Endothelial cell of umbilical vein (primary cell): Measurements from ENCODE around the gene SFMBT2. TPM values are rescaled to one million over a fixed set of nuclear protein-coding genes. Genes with fewer than 3 reads are reported as not detected.

ENCODE experiments used
- BruUV-seq: library from RNA; stranded (reverse); fragments of 400-500 nt; replicated peaks from 2 replicates; lab custom pipeline; 2021; lab: Mats Ljungman, UMichigan
- CTCF ChIA-PET: fragments of 300-600, 350-600 bp; sonication (Branson Sonifier 250); formaldehyde crosslinking; loops from one replicate; lab custom pipeline; 2021; ENCODE audit warnings: antibody characterized with exemption, inconsistent platforms; lab: Charles Lee
- POLR2A ChIA-PET: fragments of 300-600, 350-600 bp; sonication (Branson Sonifier 250); formaldehyde crosslinking; loops from one replicate; lab custom pipeline; 2021; ENCODE audit warnings: antibody characterized with exemption, inconsistent platforms; lab: Charles Lee
- DNase-seq: peaks from one replicate; pipeline ENCODE4 v3.0.0-alpha.2; 2011; ENCODE audit warnings: low read depth, low spot score
- FAIRE-seq: peaks from 2 replicates; lab custom pipeline; 2011; peaks lifted over from hg19 to GRCh38; lab: Jason Lieb, UNC
- H2AFZ ChIP-seq: 2 replicates; pipeline ENCODE4 v1.6.0; 2012; ENCODE audit warnings: low read depth, low read length, control low read depth, inconsistent platforms
- H3K27ac ChIP-seq: 2 replicates; pipeline ENCODE4 v1.5.1; 2011; ENCODE audit warnings: low read depth, mild to moderate bottlenecking, control low read depth, low read length, moderate library complexity; ENCODE audit not compliant: insufficient read depth
- H3K27me3 ChIP-seq, 2 experiments: 2 replicates each; pipeline versions ENCODE4 v1.6.0 to v1.6.1; 2011; ENCODE audit warnings: low read length in 2 of 2, mixed read lengths in 1 of 2; ENCODE audit not compliant: control insufficient read depth in 2 of 2, insufficient read depth in 2 of 2
- H3K36me3 ChIP-seq, 2 experiments: 2 replicates in 1 of 2; 3 replicates in 1 of 2; pipeline ENCODE4 v1.5.1; 2011; ENCODE audit warnings: low read length in 2 of 2, mild to moderate bottlenecking in 1 of 2, moderate library complexity in 1 of 2; ENCODE audit not compliant: control insufficient read depth in 2 of 2, insufficient read depth in 2 of 2; ENCODE audit errors: extremely low read depth in 1 of 2
- H3K4me1 ChIP-seq: 3 replicates; pipeline ENCODE4 v1.5.1; 2011; ENCODE audit warnings: mild to moderate bottlenecking, low read length; ENCODE audit not compliant: control insufficient read depth, insufficient read depth; ENCODE audit errors: extremely low read depth
- H3K4me2 ChIP-seq: 2 replicates; pipeline ENCODE4 v1.6.1; 2011; ENCODE audit warnings: low read length, control low read depth, mixed read lengths; ENCODE audit not compliant: insufficient read depth
- H3K4me3 ChIP-seq, 3 experiments: fragments of 200-600 bp in 1 of 3; sonication (generic), shearing (Covaris generic) in 1 of 3; replicated peaks in 1 of 3; 2 replicates each; pipeline ENCODE4 v1.5.1; 2011 to 2016; ENCODE audit warnings: control low read depth in 3 of 3, low read length in 3 of 3, mild to moderate bottlenecking in 2 of 3, inconsistent platforms in 1 of 3, low read depth in 1 of 3, moderate library complexity in 1 of 3; ENCODE audit not compliant: insufficient read depth in 1 of 3
- H3K79me2 ChIP-seq: 2 replicates; pipeline ENCODE4 v1.6.0; 2012; ENCODE audit warnings: low read length, inconsistent platforms; ENCODE audit not compliant: control insufficient read depth, insufficient read depth
- H3K9ac ChIP-seq: replicated peaks from 2 replicates; pipeline ENCODE3; 2011; ENCODE audit warnings: low read length, control low read depth; ENCODE audit not compliant: insufficient read depth; ENCODE audit errors: extremely low read depth
- H3K9me1 ChIP-seq: replicated peaks from 3 replicates; pipeline ENCODE4 v1.6.0; 2011; ENCODE audit warnings: mild to moderate bottlenecking, low read length; ENCODE audit not compliant: control insufficient read depth, insufficient read depth; ENCODE audit errors: extremely low read depth
- H3K9me3 ChIP-seq: replicated peaks from 2 replicates; pipeline ENCODE4 v1.5.1; 2012; ENCODE audit warnings: low read length, inconsistent platforms; ENCODE audit not compliant: control insufficient read depth, insufficient read depth
- H4K20me1 ChIP-seq: replicated peaks from 2 replicates; pipeline ENCODE3; 2011; ENCODE audit warnings: mild to moderate bottlenecking, low read length; ENCODE audit not compliant: control insufficient read depth, insufficient read depth; ENCODE audit errors: extremely low read depth
- EZH2 ChIP-seq: IDR thresholded peaks from 2 replicates; pipeline ENCODE4 v1.6.1; 2012; ENCODE audit warnings: borderline replicate concordance, low read depth, mild to moderate bottlenecking, moderate library complexity, low read length, inconsistent platforms; ENCODE audit not compliant: severe bottlenecking
- FOS ChIP-seq: IDR thresholded peaks from 2 replicates; pipeline ENCODE4 v1.6.1; 2011; ENCODE audit warnings: mild to moderate bottlenecking, low read length, moderate library complexity, borderline replicate concordance; ENCODE audit not compliant: insufficient read depth
- GATA2 ChIP-seq: IDR thresholded peaks from 2 replicates; pipeline ENCODE4 v1.7.0; 2011; ENCODE audit warnings: low read depth, mild to moderate bottlenecking, moderate library complexity, mixed read lengths, low read length; ENCODE audit not compliant: insufficient read length, insufficient read depth
- JUN ChIP-seq: IDR thresholded peaks from 2 replicates; pipeline ENCODE4 v1.6.1; 2011; ENCODE audit warnings: borderline replicate concordance, low read depth; ENCODE audit not compliant: insufficient read length, insufficient read depth
- MYC ChIP-seq: IDR thresholded peaks from one replicate; pipeline ENCODE4 v1.6.1; 2011; ENCODE audit warnings: mild to moderate bottlenecking, low read depth, low read length
- POLR2A ChIP-seq: IDR thresholded peaks from 2 replicates; pipeline ENCODE4 v1.6.1; 2012; ENCODE audit warnings: low read depth, mild to moderate bottlenecking, control low read depth, low read length
- POLR2AphosphoS5 ChIP-seq: IDR thresholded peaks from 2 replicates; pipeline ENCODE4 v1.6.1; 2012; ENCODE audit warnings: low read depth, mild to moderate bottlenecking, control low read depth, low read length, moderate library complexity; ENCODE audit not compliant: insufficient read depth
- dilution Hi-C: fragments of 300-500 bp; cut with MboI; formaldehyde crosslinking; loops from one replicate; pipeline ENCODE4 v1.15.0; 2019; ENCODE audit warnings: low sequenced_read_pairs; ENCODE audit not compliant: extremely low pct_ligation_motif_present
- intact Hi-C: fragments of 100-400 bp; cut with micrococcal nuclease; formaldehyde crosslinking; loops from one replicate; pipeline ENCODE4 v1.10.0; 2022
- polyA plus RNA-seq, 4 experiments: library from polyadenylated mRNA; depleted of rRNA in 3 of 4; stranded (reverse) in 3 of 4; unstranded in 1 of 4; fragments of >200 nt; gene quantifications; 2 replicates each; pipeline versions ENCODE4 v1.2.1 to v1.2.3, GENCODE V29; 2011 to 2012; ENCODE audit warnings: missing spikeins in 1 of 4
- total RNA-seq: library from RNA; stranded (reverse); gene quantifications from 2 replicates; pipeline ENCODE4 v1.2.3, GENCODE V29; 2021
- TF ChIP-seq, protein P1 (sequence below): IDR thresholded peaks from 2 replicates; pipeline ENCODE4 v1.6.1; 2011; ENCODE audit not compliant: insufficient read depth, insufficient read length
- TF ChIP-seq, protein P2 (sequence below), 2 donors: IDR thresholded peaks; 1 replicate in 1 of 2; 2 replicates in 1 of 2; pipeline ENCODE4 v1.5.1; 2011; ENCODE audit warnings: low read length in 2 of 2, mild to moderate bottlenecking in 2 of 2, moderate library complexity in 2 of 2, control low read depth in 1 of 2, inconsistent platforms in 1 of 2, low read depth in 1 of 2; ENCODE audit not compliant: insufficient read depth in 1 of 2; ENCODE audit errors: extremely low read depth in 1 of 2

Gene SFMBT2
- total and polyA plus RNA-seq, 2 donors (not counting 3 experiments of a cell fraction or from before 2014, with no cell fraction given) = 0.14 to 0.64 TPM

DNA sequence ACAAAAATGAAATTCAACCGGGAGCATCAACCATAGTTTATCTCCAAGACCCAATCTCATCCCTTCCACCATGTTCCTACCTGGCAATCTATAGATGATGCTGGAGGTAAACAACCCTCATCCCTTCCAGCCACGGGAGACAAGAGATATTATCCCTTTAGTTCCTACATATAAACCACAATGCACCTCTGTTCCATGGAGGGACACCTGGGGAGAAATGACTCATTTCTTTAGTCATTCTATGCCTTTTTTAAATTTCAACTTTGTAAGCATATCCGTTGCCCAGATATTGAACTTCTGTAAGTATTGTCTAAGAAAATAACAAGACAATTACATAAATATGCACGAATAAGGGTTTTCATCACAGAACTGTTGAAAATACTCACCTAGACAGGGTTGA is 15.5 kb upstream of the SFMBT2 start:
- FAIRE-seq (no peak), DNase-seq (no peak)
- no peaks in the 10 kb centered on the region for H4K20me1 ChIP-seq
- no peak overlapping the region for H3K9ac ChIP-seq
- CTCF ChIA-PET = no interaction called here
- no peaks in the 10 kb centered on the region for H3K9me1 ChIP-seq
- H2AFZ ChIP-seq = no peak overlapping the region
- no peaks in the 10 kb centered on the region for H3K27me3 ChIP-seq
- dilution Hi-C loops = no loop called here
- no peak overlapping the region for H3K4me3 ChIP-seq
- no peaks in the 10 kb centered on the region for H3K9me3 ChIP-seq
- H3K4me2 ChIP-seq = no peak overlapping the region
- BruUV-seq = no TSS peak
- H3K79me2 ChIP-seq = no peaks in the 10 kb centered on the region
- no peaks in the 10 kb centered on the region for H3K36me3 ChIP-seq
- TF ChIP-seq FOS (no peak), MYC (no peak), GATA2 (no peak), POLR2A (no peak), POLR2AphosphoS5 (no peak), JUN (no peak), EZH2 (no peak)
- TF ChIP-seq, protein P1, sequence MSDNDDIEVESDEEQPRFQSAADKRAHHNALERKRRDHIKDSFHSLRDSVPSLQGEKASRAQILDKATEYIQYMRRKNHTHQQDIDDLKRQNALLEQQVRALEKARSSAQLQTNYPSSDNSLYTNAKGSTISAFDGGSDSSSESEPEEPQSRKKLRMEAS = no peak
- TF ChIP-seq, protein P2, sequence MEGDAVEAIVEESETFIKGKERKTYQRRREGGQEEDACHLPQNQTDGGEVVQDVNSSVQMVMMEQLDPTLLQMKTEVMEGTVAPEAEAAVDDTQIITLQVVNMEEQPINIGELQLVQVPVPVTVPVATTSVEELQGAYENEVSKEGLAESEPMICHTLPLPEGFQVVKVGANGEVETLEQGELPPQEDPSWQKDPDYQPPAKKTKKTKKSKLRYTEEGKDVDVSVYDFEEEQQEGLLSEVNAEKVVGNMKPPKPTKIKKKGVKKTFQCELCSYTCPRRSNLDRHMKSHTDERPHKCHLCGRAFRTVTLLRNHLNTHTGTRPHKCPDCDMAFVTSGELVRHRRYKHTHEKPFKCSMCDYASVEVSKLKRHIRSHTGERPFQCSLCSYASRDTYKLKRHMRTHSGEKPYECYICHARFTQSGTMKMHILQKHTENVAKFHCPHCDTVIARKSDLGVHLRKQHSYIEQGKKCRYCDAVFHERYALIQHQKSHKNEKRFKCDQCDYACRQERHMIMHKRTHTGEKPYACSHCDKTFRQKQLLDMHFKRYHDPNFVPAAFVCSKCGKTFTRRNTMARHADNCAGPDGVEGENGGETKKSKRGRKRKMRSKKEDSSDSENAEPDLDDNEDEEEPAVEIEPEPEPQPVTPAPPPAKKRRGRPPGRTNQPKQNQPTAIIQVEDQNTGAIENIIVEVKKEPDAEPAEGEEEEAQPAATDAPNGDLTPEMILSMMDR (IDR thresholded peaks at IDR 0.05; ENCODE audit: extremely low read depth in 1 of 2, insufficient read depth in 1 of 2, low read depth in 1 of 2, low read length in 2 of 2) = no peak
- H3K27ac ChIP-seq = no peak overlapping the region
- intact Hi-C loops = no loop called here
- no peaks in the 10 kb centered on the region for H3K4me1 ChIP-seq
- POLR2A ChIA-PET = no interaction called here
